CD4-positive, alpha-beta T cell treated with Interleukin-15 for 1 hour (primary cell): ENCODE measurements around the gene HDAC4.

ENCODE experiments used
- DNase-seq: peaks from one replicate; pipeline ENCODE4 v3.0.0-alpha.2; 2020

Gene HDAC4

DNA sequence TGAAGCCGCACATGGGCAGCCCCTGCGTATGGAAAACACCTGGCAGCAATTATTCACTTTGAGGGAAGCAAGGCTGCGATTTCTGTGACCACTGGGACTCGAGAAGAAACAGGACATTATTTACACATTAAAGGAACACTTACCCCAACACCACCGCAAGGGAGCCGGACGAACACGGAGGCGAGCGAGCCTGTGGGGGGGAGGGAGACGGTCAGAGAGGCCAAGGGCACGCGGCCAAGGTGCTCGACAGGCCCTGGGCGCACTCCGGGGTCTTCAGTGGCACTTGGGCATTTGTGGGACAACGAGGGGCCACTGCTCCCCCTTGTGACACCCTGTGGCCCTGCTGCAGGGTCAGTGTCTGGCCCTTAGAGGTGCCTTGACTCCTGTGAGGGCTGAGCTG is 306.0 kb downstream of the HDAC4 start:
- no peak for DNase-seq

DNA sequence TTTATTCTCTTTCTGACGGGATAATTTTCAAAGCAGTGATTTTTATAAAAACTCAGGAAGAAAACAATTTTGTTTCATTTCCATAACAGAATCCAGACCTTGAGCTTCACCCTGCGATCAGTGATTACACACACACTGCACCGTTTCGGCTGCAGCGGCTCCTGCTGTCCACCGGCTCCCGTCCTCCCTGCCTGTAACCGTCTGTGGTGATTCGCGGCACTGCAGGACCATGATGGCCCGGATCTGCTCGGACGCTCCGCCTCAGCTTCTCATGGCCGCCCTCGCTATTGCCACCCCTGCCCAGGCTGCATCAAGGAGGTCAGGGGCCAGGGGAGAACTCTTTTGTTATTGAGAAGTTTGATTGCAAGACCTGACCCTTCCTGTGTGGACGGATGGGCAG is 306.9 kb downstream of the HDAC4 start:
- DNase-seq = no peak

- DNase-seq = no peak
Measured at GRCh38 chr2:239093542-239093941, 307.3 kb downstream of the HDAC4 start.

- DNase-seq = no peak
Measured at GRCh38 chr2:239092571-239093294, 308.1 kb downstream of the HDAC4 start.

DNA sequence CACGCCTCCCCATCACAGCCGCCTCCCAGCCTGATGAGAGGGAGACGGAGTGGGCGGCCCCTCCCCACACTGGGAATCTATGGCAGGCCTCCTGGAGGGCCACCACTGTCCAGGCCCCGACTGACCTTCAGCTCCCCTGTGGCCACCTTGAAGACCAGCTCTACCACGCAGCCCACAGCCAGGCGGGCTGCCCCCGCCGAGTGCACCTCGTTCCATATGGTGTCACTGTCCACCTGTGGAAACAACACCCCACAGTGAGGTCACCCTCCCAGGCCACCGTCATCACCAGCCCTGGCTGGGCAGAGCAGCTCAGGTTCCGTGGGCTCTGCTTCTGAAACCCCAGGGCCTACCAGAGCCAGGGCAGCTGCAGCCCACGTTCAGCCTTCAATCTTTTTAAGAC is 310.9 kb downstream of the HDAC4 start:
- no peak for DNase-seq

GRCh38 chr2:239087046-239087710 is 313.6 kb downstream of the HDAC4 start:
- DNase-seq = no peak

- no peak for DNase-seq
Measured at GRCh38 chr2:239086325-239087020, 314.3 kb downstream of the HDAC4 start.

DNA sequence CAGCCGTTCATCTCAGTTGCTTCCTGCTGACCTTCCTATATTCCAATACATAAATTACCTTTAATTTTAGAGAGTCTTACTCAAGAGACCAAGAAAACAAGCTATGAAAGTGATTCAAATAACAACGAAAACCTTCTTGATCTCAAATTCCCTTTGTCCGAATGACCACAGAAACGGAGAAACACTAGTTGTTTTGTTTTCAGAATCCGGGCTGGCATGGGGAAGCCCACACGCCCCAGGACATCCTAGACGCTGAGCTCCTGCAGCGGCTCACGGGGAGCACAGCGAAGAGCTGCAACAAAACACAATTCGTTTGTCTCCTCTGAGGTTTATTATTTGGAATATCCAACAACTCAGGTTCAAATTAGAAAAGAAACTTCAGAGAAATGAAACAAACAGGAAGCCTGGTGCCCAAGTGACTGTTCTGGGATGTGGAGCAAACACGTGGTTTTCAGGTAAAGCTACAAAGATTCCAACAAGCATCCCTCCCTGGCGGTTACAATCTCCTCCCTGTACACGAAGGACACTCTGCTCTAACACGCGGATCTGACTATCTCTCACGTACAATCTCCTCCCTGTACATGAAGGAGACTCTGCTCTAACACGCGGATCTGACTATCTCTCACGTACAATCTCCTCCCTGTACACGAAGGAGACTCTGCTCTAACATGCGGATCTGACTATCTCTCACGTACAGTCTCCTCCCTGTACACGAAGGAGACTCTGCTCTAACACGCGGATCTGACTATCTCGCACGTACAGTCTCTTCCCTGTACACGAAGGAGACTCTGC is 315.4 kb downstream of the HDAC4 start:
- DNase-seq = no peak

GRCh38 chr2:239084007-239084406 is 316.8 kb downstream of the HDAC4 start:
- DNase-seq = no peak

GRCh38 chr2:239082425-239082824 is 318.4 kb downstream of the HDAC4 start:
- no peak for DNase-seq

GRCh38 chr2:239081622-239082021 is 319.2 kb downstream of the HDAC4 start:
- DNase-seq = no peak

DNA sequence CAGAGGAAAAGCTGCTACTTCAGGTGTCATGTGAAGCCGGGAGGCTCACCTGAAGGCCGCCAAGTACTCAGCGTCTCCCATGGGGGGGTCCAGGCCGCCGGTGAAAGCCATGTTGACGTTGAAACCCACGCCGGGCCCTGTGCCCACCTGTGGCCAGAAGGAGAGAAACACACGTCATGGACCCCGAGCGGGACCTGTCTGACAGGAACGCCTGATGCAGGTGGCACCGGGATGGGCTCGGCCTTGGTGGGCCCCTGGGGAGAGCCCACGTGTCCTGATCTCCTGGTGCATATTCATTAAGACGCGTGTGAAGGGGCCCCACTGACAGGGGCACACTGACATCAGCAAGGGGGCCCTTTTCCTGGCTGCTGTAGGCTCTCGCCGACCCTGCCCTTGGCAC is 319.8 kb downstream of the HDAC4 start:
- DNase-seq = no peak

- DNase-seq = no peak
Measured at GRCh38 chr2:239079671-239080294, 321.0 kb downstream of the HDAC4 start.

DNA sequence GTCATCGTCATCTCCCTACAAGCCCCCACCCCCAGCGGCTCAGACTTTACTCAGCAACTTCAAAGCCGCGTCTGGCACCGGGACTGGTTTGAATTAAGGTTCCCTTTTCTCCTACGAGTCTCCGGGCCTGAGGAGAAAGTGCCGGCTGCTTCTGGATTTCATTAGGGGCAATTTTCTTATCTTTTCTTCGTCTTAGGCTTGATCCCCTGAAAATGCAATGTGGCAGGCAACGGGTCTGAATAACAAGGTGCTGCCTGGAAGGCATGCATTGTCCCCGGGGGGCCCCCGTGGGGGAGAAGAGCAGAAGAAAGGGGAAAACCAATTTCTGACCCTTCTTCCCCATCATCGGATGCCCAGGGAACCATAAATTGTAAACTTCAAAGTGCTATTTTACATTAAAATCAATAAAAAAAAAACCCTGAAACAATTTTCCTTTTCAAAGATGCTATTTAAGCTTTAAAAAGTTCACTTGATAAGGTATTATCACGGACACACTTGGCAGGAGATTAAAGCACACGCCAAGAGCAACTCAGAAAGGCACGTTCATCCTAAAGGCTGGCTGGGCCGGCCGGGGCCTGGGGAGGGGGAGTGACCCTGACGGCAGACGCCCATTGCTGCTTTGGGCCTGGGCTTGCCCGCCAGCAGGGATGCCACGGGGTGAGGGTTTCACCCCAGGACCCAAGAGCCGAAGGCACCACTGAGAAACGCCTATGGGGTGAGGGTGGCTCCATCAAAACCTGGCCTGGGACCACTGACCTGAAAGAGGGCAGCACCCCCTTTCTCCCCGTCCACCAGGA is 322.5 kb downstream of the HDAC4 start:
- DNase-seq = no peak

DNA sequence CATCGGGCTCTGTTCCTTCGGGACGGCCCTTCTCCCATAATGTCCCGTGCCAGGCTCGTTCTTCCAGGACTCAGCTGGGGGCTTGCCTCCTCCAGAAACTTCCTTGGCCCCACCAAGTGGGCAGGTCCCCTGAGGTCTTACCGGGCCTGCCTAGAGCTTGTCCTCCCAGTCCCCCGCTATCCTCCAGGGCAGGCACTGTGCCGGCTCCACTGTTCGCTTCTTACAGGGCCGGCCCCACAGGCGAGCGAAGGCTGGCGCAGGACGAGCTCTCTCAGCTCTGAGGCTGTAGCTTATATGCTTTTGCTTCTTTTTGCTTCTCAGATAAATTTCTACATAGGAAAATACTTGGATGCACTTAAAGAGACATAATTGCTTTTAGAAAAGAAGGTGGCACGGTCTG is 323.6 kb downstream of the HDAC4 start:
- DNase-seq = no peak

- no peak for DNase-seq
Measured at GRCh38 chr2:239075918-239076758, 324.7 kb downstream of the HDAC4 start.

DNA sequence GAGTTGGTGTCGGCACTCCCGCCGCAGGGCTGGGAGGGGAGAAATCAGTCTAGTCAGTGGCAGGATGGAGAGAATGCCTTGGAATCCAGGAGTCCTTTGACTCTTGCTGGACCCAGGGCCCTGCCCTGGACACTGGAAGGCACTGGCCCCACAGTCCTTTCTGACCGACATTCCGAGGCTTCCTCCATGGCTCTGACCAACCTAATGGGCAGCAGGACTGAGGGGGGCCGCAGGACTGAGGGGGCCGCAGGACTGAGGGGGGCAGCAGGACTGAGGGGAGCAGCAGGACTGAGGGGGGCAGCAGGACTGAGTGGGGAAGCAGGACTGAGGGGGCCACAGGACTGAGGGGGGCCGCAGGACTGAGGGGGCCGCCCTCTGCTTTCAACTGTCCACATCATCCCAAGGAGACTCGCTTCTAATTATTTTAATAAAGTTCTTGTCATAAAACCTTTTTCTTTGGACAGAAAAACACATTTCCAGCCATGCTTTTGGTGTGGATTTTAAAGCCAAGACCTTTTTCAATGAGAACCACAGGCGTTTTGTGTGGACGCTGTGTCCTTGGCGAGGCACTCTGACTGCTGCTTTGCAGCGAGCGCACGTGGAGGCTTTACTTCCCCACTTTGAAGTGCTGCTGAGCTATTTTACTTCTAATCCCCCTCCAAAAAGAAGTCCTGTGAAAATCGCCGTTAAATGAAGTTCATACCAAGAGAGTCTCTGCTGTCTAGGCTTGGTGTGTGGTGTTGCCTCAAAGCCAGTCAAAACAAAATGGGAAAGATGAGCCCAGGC is 326.9 kb downstream of the HDAC4 start:
- no peak for DNase-seq

DNA sequence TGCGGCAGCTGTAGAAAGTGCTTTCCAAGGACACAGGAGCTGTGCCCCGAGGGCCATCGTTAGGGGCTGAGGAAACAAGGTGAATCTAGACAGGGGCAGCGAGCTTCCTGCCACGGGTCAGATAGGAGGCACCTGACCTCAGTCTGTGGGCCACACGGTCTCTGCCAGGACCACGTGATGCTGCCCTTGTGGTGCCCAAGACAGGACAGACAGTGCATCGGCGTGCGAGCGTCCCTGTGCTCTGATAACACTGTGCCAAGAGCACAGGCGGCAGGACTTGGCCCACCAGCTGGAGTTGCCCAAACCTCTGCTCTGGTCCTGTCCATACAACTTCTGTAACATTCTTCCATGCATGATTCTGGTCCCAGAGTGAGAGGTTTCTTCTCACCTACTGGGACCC is 327.6 kb downstream of the HDAC4 start:
- DNase-seq = no peak

DNA sequence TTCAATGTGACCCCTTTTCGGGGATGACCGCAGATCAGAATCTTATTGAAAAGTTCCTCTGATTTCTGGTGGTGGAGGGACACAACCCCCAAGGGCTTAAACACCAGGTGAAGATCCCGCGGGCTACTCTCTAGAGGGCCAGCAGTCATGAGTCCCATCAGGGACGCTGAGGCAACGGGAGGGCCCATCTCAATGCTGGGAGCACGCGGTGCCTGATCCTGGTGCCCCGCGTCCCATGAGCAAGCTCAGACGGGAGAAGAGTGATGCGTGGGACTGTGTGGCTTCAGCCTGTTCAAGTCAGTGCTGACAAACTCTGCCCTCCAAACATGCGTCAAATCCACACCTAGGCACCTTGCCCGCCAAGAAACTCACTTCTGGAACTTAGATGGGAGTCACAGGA is 328.0 kb downstream of the HDAC4 start:
- DNase-seq = no peak

DNA sequence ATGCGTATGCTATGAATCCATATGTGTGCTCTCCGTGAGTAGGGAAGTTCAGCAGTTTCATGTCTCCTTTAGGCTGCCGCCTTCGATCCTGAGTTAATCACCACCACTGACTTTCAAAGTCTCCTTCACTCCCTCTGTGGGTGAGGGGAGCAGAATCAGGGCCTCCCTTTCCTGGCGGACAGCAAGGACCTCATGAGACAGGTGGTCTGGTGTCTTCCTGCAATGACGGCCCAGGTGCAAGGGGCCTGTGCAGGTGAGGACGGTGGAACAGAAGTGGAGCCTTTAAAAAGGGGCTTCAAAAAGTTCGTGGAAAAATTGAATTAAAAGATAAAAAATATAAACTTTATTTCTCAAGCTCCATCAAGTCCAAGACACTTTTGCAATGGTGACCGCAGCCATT is 330.4 kb downstream of the HDAC4 start:
- DNase-seq = no peak
